SK-N-SH treated with all-trans-retinoic acid at 6 μM for 48 hours (cell line): ENCODE measurements around the gene RETREG1.

Source experiments
- ATAC-seq: fragments of 200-7000 bp; cut with Tn5 transposase; 3 replicates; pipeline ENCODE4 v1.9.1; 2020; ENCODE audit warnings: mild to moderate bottlenecking, moderate library complexity
- ARNTL ChIP-seq: fragments of 450-650 bp; formaldehyde crosslinking; IDR thresholded peaks from 2 replicates; pipeline ENCODE4 v1.5.0; 2020; ENCODE audit warnings: low read depth, mild to moderate bottlenecking, moderate library complexity, borderline replicate concordance
- BACH2 ChIP-seq: fragments of 250-450 bp; sonication (Bioruptor Pico); IDR thresholded peaks from 2 replicates; pipeline ENCODE4 v1.9.0; 2021; ENCODE audit warnings: mild to moderate bottlenecking, borderline replicate concordance
- CREB5 ChIP-seq: fragments of 250-450 bp; sonication (Bioruptor Pico); IDR thresholded peaks from 2 replicates; pipeline ENCODE4 v1.5.1; 2020; ENCODE audit warnings: low read depth, mild to moderate bottlenecking, moderate library complexity
- CSRNP3 ChIP-seq: fragments of 250-450 bp; sonication (Bioruptor Pico); IDR thresholded peaks from 2 replicates; pipeline ENCODE4 v1.5.1; 2021; ENCODE audit warnings: mild to moderate bottlenecking, moderate library complexity
- ESRRG ChIP-seq: fragments of 250-450 bp; sonication (Bioruptor Pico); IDR thresholded peaks from 2 replicates; pipeline ENCODE4 v1.6.1; 2021; ENCODE audit warnings: mild to moderate bottlenecking
- GLIS3 ChIP-seq: fragments of 250-450 bp; sonication (Bioruptor Pico); IDR thresholded peaks from 2 replicates; pipeline ENCODE4 v1.5.0; 2020; ENCODE audit warnings: mild to moderate bottlenecking, moderate library complexity
- ISL1 ChIP-seq: fragments of 250-450 bp; sonication (Bioruptor Pico); IDR thresholded peaks from 2 replicates; pipeline ENCODE4 v2.1.2; 2022; ENCODE audit warnings: mild to moderate bottlenecking, moderate library complexity
- OSR1 ChIP-seq: fragments of 250-450 bp; sonication (Bioruptor Pico); IDR thresholded peaks from 2 replicates; pipeline ENCODE4 v1.8.0; 2022; ENCODE audit warnings: moderate library complexity, mild to moderate bottlenecking, inconsistent platforms
- POU6F1 ChIP-seq: fragments of 250-450 bp; sonication (Bioruptor Pico); IDR thresholded peaks from 2 replicates; pipeline ENCODE4 v1.8.0; 2021; ENCODE audit warnings: low read depth, mild to moderate bottlenecking, moderate library complexity, borderline replicate concordance
- PPARA ChIP-seq: fragments of 250-450 bp; sonication (Bioruptor Pico); IDR thresholded peaks from 2 replicates; pipeline ENCODE4 v1.5.0; 2020; ENCODE audit warnings: mild to moderate bottlenecking, borderline replicate concordance
- SNAI2 ChIP-seq: fragments of 250-450 bp; sonication (Bioruptor Pico); IDR thresholded peaks from 2 replicates; pipeline ENCODE4 v1.5.0; 2020; ENCODE audit warnings: mild to moderate bottlenecking, moderate library complexity
- TCF4 ChIP-seq: fragments of 250-450 bp; sonication (Bioruptor Pico); IDR thresholded peaks from 2 replicates; pipeline ENCODE4 v1.8.0; 2021; ENCODE audit warnings: mild to moderate bottlenecking, moderate library complexity, borderline replicate concordance
- TOX ChIP-seq: fragments of 250-450 bp; sonication (Bioruptor Pico); IDR thresholded peaks from 2 replicates; pipeline ENCODE4 v1.8.0; 2021; ENCODE audit warnings: mild to moderate bottlenecking, moderate library complexity, borderline replicate concordance
- TSHZ2 ChIP-seq: fragments of 250-450 bp; sonication (Bioruptor Pico); IDR thresholded peaks from 2 replicates; pipeline ENCODE4 v1.5.0; 2020; ENCODE audit warnings: mild to moderate bottlenecking, moderate library complexity
- ZC3H10 ChIP-seq: fragments of 250-450 bp; sonication (Bioruptor Pico); IDR thresholded peaks from 2 replicates; pipeline ENCODE4 v1.5.1; 2021; ENCODE audit warnings: mild to moderate bottlenecking, moderate library complexity
- ZFP3 ChIP-seq: fragments of 250-450 bp; sonication (Bioruptor Pico); IDR thresholded peaks from 2 replicates; pipeline ENCODE4 v1.5.0; 2020; ENCODE audit warnings: mild to moderate bottlenecking, moderate library complexity
- ZFP30 ChIP-seq: fragments of 450-650 bp; formaldehyde crosslinking; IDR thresholded peaks from 2 replicates; pipeline ENCODE4 v1.5.0; 2022; ENCODE audit warnings: mild to moderate bottlenecking, moderate library complexity
- ZNF565 ChIP-seq: fragments of 450-650 bp; formaldehyde crosslinking; conservative IDR thresholded peaks from 2 replicates; pipeline ENCODE4 v1.5.0; 2020; ENCODE audit warnings: low read depth, mild to moderate bottlenecking, moderate library complexity
- ZNF70 ChIP-seq: fragments of 450-650 bp; formaldehyde crosslinking; IDR thresholded peaks from 2 replicates; pipeline ENCODE4 v1.5.0; 2020; ENCODE audit warnings: mild to moderate bottlenecking, moderate library complexity
- ZNF8 ChIP-seq: fragments of 450-650 bp; formaldehyde crosslinking; IDR thresholded peaks from 2 replicates; pipeline ENCODE4 v1.5.0; 2020; ENCODE audit warnings: mild to moderate bottlenecking, moderate library complexity

The RETREG1 gene

GRCh38 chr5:16461782-16462181, 155.0 kb downstream of the RETREG1 start (continued):
- TF ChIP-seq TSHZ2 (CRISPR knock-in tag), result no peak
- no peak for TF ChIP-seq PPARA (CRISPR knock-in tag)
- TF ChIP-seq ZNF70 (CRISPR knock-in tag), result no peak
- TF ChIP-seq ZC3H10 (CRISPR knock-in tag), result no peak
- TF ChIP-seq POU6F1, result no peak
- no peak for TF ChIP-seq ZFP3 (CRISPR knock-in tag)
- no peak for TF ChIP-seq OSR1 (CRISPR knock-in tag)
- no peak for TF ChIP-seq GLIS3 (CRISPR knock-in tag)
- TF ChIP-seq ZNF565 (CRISPR knock-in tag), result no peak

- ATAC-seq, result no peak
- no peak for TF ChIP-seq PPARA (CRISPR knock-in tag)
- no peak for TF ChIP-seq POU6F1
- TF ChIP-seq ZNF8 (CRISPR knock-in tag), result no peak
- TF ChIP-seq CSRNP3, result no peak
- TF ChIP-seq ZFP3 (CRISPR knock-in tag), result no peak
- TF ChIP-seq TOX (CRISPR knock-in tag), result no peak
- no peak for TF ChIP-seq ISL1 (CRISPR knock-in tag)
- no peak for TF ChIP-seq TCF4 (CRISPR knock-in tag)
- TF ChIP-seq ZFP30, result no peak
- no peak for TF ChIP-seq ZNF565 (CRISPR knock-in tag)
- no peak for TF ChIP-seq BACH2 (CRISPR knock-in tag)
- TF ChIP-seq ZC3H10 (CRISPR knock-in tag), result no peak
- no peak for TF ChIP-seq ARNTL (CRISPR knock-in tag)
- no peak for TF ChIP-seq CREB5
- TF ChIP-seq TSHZ2 (CRISPR knock-in tag), result no peak
- TF ChIP-seq, all 23 proteins: peak for 0
Observed at GRCh38 chr5:16461026-16461425, 155.8 kb downstream of the RETREG1 start.

GRCh38 chr5:16459451-16459850, 157.3 kb downstream of the RETREG1 start:
- no peak for ATAC-seq
- no peak for TF ChIP-seq ZNF8 (CRISPR knock-in tag)
- TF ChIP-seq BACH2 (CRISPR knock-in tag), result no peak
- TF ChIP-seq TSHZ2 (CRISPR knock-in tag), result no peak
- no peak for TF ChIP-seq SNAI2 (CRISPR knock-in tag)
- TF ChIP-seq ESRRG (CRISPR knock-in tag), result no peak
- TF ChIP-seq TCF4 (CRISPR knock-in tag), result no peak
- no peak for TF ChIP-seq ZNF70 (CRISPR knock-in tag)
- no peak for TF ChIP-seq GLIS3 (CRISPR knock-in tag)
- TF ChIP-seq ZFP3 (CRISPR knock-in tag), result no peak
- TF ChIP-seq, all 23 proteins: peak for 0
